A673 (cell line): ENCODE measurements around the gene OR11H1.
"Not testable (repeated sequence)": the region's sequence is repeated elsewhere in the genome, so short reads cannot be mapped to it uniquely, and the experiment has no call there.

Experiments used
- EZH2 ChIP-seq: fragments of 200-600 bp; sonication (generic); IDR thresholded peaks from 2 replicates; pipeline ENCODE4 v1.6.1; 2017; ENCODE audit warnings: borderline replicate concordance, low read depth, mild to moderate bottlenecking, mixed read lengths, antibody characterized with exemption, low read length; ENCODE audit not compliant: poor library complexity, severe bottlenecking
- TF ChIP-seq, protein P1 (sequence below): fragments of 300-800, 200-600 bp; sonication (generic); conservative IDR thresholded peaks from 2 replicates; pipeline ENCODE4 v1.5.1; 2017; ENCODE audit warnings: low read depth, mild to moderate bottlenecking, antibody characterized with exemption, low read length, moderate library complexity, mixed read lengths

- TF ChIP-seq, protein P1, sequence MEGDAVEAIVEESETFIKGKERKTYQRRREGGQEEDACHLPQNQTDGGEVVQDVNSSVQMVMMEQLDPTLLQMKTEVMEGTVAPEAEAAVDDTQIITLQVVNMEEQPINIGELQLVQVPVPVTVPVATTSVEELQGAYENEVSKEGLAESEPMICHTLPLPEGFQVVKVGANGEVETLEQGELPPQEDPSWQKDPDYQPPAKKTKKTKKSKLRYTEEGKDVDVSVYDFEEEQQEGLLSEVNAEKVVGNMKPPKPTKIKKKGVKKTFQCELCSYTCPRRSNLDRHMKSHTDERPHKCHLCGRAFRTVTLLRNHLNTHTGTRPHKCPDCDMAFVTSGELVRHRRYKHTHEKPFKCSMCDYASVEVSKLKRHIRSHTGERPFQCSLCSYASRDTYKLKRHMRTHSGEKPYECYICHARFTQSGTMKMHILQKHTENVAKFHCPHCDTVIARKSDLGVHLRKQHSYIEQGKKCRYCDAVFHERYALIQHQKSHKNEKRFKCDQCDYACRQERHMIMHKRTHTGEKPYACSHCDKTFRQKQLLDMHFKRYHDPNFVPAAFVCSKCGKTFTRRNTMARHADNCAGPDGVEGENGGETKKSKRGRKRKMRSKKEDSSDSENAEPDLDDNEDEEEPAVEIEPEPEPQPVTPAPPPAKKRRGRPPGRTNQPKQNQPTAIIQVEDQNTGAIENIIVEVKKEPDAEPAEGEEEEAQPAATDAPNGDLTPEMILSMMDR, result not testable (repeated sequence)
- not testable (repeated sequence) for TF ChIP-seq EZH2
Observed at GRCh38 chr22:15515896-15516295, 12.1 kb upstream of the OR11H1 start.
